GM21737 (cell line): Measurements from ENCODE around the gene EDIL3.
"Not testable (repeated sequence)": the region's sequence is repeated elsewhere in the genome, so short reads cannot be mapped to it uniquely, and the experiment has no call there.

ENCODE experiments used
- ATAC-seq: cut with Tn5 transposase; IDR thresholded peaks from one replicate; pipeline ENCODE4 v1.9.1; 2021; ENCODE audit warnings: mild to moderate bottlenecking, moderate library complexity; ENCODE audit not compliant: unreplicated experiment

Gene EDIL3

GRCh38 chr5:84378961-84379360, 5.7 kb downstream of the EDIL3 start:
- no peak for ATAC-seq

DNA sequence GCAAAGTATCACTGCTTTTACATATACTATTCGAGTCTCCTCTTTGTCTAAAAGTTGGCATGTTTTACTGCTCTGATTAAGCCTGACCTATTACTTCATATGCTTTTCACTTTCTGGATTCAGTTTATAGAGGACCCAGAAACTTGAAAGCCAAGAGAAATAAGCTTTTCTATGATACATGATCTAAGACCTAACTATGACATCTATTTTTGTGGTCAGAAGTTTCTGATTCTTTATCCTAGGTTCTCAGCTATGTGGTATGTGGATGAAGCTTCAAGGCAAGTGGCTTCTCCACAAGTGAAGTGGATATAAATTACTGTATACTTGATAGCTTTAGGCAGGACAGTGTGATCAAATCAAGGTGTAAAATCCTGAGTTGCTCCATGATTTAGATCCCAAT, 6.3 kb downstream of the EDIL3 start:
- no peak for ATAC-seq

- ATAC-seq: no peak
Observed at GRCh38 chr5:84376346-84376745, 8.3 kb downstream of the EDIL3 start.

DNA sequence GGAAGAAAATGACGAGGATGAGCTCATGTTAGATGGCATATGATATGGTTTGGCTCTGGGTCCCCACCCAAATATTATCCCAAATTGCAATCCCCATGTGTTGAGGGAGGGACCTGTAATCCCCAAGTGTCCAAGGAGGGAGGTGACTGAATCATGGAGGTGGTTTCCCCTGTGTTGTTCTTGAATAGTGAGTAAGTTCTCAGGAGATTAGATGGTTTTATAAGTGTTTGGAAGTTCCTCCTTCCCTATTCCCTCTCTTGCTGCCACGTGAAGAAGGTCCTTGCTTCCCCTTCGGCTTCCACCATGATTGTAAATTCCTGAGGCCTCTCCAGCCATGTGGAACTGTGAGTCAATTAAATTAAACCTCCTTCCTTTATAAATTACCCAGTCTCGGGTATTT, 10.1 kb downstream of the EDIL3 start:
- ATAC-seq: no peak

GRCh38 chr5:84373506-84373905, 11.2 kb downstream of the EDIL3 start:
- ATAC-seq: no peak

GRCh38 chr5:84372066-84372695, 12.5 kb downstream of the EDIL3 start:
- no peak for ATAC-seq

GRCh38 chr5:84370176-84370575, 14.5 kb downstream of the EDIL3 start:
- ATAC-seq: no peak

DNA sequence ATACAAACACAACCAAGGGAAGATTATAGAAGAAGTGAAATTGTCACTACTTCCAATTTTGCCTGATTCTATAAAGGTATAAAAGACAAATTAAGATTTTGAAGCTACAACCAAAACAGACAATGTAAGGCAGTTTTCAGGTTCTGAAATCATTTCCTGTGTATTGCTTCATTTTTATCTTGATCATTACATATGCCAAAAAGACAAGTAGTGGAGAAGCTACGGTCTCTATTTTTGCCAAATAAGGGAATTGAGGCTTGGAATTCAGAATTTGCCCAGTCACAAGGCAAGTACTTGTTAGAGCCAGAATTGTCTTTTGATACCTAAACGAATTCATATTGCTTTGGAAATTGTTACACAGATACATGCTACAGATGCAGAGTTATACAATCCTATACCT, 20.6 kb downstream of the EDIL3 start:
- ATAC-seq: no peak

GRCh38 chr5:84362061-84362720, 22.5 kb downstream of the EDIL3 start:
- no peak for ATAC-seq

- ATAC-seq: no peak
Observed at GRCh38 chr5:84361572-84361971, 23.1 kb downstream of the EDIL3 start.

GRCh38 chr5:84360056-84360455, 24.6 kb downstream of the EDIL3 start:
- no peak for ATAC-seq

- no peak for ATAC-seq
Observed at GRCh38 chr5:84354101-84354500, 30.6 kb downstream of the EDIL3 start.

DNA sequence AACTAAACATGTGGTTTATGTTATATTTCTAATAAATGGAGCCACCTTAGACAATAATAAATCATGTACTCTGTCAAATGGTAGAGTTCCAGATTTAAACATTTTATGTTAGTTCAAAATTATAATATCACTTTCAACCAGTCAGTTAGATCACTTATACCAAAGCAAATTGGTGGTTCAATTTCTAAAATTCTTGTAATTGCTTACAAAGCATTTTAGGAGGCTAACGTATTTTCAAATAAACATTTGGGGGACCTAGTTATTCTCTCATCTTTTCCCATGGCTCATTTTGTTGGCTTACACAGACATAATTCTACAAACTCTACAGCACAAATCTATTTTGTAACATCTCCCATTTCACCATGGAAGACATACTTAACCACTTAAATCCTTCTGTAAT, 39.9 kb downstream of the EDIL3 start:
- no peak for ATAC-seq

DNA sequence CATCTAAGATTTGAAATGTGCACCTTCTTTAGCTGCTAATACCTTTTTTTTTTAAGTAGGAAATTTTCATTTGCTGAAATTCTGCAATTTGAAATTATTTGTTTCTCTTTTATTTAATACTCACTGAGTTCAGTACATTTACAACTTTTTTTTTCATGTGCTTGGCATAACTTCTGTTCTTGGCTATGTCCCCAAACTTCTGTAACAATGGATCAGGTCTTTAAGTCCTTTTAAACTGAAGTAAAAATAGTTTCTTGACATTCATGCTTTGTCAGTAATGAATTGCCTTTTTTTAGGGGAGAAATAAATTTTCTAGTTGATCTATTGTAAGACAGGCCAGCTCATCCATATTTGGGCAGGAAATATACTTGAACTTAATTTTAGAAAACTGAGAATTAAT, 41.5 kb downstream of the EDIL3 start:
- no peak for ATAC-seq

DNA sequence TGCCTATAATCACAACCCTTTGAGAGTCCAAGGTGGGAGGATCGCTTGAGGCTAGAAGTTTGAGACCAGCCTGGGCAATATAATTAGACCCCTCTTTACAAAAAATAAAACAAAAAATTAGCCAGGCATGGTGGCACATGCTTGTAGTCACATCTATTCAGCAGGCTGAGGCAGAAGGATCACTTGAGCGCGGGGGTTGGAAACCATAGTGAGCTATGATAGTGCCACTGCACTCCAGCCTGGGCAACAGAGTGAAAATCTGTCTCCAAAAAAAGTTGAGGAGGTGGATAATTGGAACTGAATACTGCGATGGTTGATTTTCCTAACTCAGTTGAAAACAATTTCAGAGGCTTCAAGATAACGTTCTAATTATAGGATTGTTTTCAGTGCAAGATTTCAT, 52.6 kb downstream of the EDIL3 start:
- no peak for ATAC-seq

DNA sequence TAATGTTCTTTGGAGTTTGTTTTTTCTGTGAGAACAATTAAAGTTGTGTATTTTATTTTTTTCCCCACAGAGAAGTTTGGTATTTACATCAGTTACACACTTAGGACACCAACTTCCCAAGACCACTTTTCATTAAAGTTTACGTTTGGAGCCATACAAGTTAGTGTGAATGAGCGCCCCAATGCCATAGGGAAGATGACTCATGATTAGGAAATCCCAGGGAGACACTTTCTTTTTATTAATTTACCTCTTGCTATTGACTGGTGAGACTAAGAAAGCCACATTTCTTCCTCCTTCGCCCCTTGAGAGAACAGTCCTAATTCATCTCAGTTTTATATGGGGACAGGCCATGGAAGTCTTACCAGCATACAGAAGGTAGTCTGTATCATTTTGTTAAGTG, 57.1 kb downstream of the EDIL3 start:
- ATAC-seq: no peak

GRCh38 chr5:84322646-84323045, 62.0 kb downstream of the EDIL3 start:
- no peak for ATAC-seq

GRCh38 chr5:84317826-84318225, 66.9 kb downstream of the EDIL3 start:
- ATAC-seq: not testable (repeated sequence)

GRCh38 chr5:84312280-84312679, 72.4 kb downstream of the EDIL3 start:
- ATAC-seq: not testable (repeated sequence)

DNA sequence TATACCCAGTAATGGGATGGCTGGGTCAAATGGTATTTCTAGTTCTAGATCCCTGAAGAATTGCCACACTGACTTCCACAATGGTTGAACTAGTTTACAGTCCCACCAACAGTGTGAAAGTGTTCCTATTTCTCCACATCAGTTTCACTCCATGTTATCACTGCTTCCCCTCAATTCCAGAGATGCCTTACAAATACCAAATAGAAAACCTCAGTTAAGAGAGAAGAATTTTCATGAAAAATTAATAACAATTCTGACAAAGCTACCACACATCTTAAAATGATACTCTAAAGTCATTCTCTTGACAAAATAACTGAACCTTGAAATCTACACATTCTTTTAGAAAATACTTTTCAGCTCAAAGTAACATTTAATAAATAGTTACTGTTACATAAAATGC, 74.8 kb downstream of the EDIL3 start:
- ATAC-seq: not testable (repeated sequence)

- no peak for ATAC-seq
Observed at GRCh38 chr5:84306601-84307000, 78.1 kb downstream of the EDIL3 start.

GRCh38 chr5:84304599-84304998, 80.1 kb downstream of the EDIL3 start:
- ATAC-seq: no peak

DNA sequence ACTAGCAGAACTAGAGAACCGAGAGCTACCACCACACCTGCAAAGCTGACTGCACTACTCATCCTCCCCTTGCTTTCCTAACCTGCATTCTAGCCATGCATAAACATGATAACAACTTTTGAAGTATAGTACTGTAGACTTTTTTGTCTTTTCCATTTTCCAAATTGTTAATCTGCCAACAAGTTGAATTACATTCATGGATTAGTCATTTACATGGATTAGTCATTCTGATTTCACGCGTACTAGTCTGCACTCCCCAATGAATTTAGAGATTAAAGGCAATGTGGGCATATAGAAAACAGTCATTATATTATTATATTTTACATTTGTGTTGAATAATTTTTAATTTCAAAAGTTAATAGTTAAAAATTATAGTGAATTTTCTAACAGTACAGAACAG, 81.4 kb downstream of the EDIL3 start:
- ATAC-seq: no peak
